HUDEP-2 (cell line): ENCODE results near the gene DAPK1.

ENCODE experiments used
- DNase-seq, 76 experiments: peaks; one replicate each; lab custom pipeline; 2025; ENCODE audit not compliant: unreplicated experiment in 76 of 76; lab: John Stamatoyannopoulos, UW

Gene DAPK1

GRCh38 chr9:87497604-87498045, at the start of gene DAPK1:
Gene DAPK1 (plus strand): TSS chr9:87497867. CDS start chr9:87499078, 1,211 bp downstream.
- DNase-seq = peak in 57 of 76 experiments; percentile 5 to 72 (median 46)

- DNase-seq = no peak
These were observed 46.5 kb upstream of the DAPK1 start for GRCh38 chr9:87451149-87451548.

- no peak for DNase-seq
These were observed 42.3 kb upstream of the DAPK1 start for GRCh38 chr9:87455407-87455806.

- DNase-seq = no peak
These were observed 36.4 kb upstream of the DAPK1 start for GRCh38 chr9:87461256-87461655.

DNA sequence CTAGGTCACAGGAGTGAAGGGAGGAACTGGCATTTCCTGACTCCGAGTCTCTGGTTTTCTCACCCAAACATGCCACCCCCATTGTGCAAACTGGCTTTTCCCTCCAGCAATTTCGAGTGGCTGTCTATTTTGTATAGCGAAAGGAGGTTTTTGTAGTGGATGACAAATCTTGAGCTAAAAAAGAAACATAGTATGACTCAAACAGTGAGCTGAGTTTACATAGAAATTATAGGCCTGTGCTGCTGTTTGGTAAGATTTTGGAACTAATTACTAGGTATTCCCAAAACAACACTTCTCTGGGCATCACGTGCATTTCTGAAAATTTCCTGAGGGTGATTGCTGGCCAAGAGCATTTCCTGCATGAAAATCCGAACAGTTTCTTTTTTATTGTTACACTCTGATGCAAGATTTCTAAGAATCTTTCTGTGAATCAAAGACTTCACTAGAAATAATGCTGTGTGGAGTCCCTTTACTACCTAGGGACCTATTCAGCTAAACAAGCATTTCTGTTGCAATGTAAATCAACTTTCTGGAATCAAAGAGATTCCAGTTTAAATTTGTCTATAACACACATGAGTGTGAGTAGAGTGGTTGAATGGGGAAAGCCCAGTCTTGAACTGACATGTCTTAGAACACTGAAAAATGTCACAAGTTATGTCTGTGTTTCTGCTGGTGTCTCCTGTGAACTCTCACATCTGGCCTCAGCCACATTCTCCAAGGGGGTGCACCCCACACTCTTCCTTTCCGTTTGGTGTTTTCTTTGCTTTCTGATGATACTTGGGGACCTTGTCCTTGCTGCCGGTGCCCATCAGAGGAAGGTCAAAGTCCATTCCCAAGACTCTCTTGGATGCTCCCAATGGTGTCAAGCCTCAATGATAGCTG, 33.3 kb upstream of the DAPK1 start:
- no peak for DNase-seq

DNA sequence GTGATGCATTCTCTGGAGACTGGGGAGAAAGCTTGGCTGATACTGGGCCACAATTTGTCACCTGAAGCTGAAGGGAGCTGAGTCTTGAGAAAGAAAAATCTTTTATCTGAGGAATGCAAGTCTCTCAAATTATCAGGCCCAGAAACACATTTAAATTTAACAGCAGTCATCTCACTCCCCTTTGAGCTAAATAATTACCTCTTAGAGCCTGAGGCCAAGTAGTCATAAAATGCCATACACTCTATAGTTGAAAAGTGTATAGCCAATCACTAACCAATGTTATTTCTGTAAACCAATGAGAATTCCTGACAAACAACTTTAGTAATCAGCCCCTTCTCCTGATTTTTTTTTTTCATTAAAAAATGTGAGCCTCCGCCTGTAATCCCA, 32.7 kb upstream of the DAPK1 start:
- no peak for DNase-seq

DNA sequence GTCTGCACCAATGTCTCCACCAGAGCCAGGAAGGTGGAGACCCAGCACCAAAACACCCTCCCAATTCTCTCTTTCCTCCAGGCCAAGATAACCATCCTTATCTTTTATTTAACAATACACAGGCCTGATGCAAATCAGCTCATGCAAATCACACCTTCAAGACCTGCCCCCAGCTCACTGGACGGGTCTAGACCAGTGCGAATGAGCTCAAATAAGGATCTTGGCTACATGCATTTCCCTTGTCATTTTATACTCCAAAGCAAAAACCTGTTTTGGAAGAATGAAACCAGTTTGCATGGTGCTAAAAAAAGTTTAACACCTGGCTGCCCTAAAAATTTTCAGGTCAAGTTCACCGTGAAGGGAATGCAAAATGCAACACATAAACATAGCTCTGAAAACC, 31.9 kb upstream of the DAPK1 start:
- DNase-seq = no peak

DNA sequence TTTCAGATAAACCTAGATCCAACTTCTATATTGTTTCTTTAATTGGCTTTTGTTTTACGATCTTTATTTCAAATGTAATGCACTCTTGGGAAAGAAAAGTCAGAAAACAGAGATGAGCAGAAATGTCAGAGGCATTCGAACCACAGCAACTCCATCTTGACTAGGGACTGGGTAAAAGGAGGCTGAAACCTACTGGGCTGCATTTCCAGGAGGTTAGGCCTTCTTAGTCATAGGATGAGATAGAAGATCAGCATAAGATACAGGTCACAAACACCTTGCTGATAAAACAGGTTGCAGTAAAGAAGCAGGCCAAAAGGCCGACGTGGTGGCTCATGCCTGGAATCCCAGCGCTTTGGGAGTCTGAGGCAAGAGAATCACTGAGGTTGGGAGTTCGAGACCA, 30.5 kb upstream of the DAPK1 start:
- DNase-seq = no peak

DNA sequence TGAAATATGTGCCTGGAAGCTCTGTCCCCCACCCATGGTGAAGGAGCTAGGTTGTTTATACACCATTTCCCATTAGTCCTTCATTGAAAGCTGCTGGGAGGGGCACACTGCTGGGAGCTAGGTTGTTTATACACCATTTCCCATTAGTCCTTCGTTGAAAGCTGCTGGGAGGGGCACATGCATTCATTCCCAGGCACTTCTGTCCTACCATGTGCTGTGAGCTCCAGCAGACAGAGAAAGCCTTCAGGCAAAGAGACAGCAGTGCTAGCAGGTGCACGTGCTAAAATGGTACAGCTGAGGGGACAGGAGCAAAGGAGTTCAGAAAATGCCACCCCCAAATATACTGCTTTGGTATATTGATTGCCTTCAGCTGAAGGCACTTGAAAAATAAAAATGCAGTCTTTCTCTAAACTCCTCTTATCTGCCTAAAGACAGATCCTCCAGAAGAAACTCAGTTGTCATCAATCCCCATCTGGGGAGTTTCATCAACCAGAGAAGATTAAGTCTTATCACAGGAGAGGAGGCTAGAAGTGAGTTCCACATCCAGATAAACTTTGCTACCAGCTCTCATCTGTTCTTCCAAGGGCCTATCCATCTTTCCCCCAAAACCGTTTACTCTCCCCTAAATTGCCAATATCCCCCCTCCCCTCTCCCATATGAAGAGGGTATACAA, 27.7 kb upstream of the DAPK1 start:
- peak in 31 of 76 experiments; percentile 4 to 64 (median 22) for DNase-seq

- no peak for DNase-seq
These were observed 25.9 kb upstream of the DAPK1 start for GRCh38 chr9:87471746-87472145.

GRCh38 chr9:87475463-87475862, 22.2 kb upstream of the DAPK1 start:
- DNase-seq = no peak

GRCh38 chr9:87478226-87478992, 19.3 kb upstream of the DAPK1 start:
- no peak for DNase-seq

GRCh38 chr9:87479801-87480201, 17.9 kb upstream of the DAPK1 start:
- DNase-seq = peak in 26 of 76 experiments; percentile 1 to 45 (median 24)

GRCh38 chr9:87481890-87482855, 15.5 kb upstream of the DAPK1 start:
- no peak for DNase-seq

DNA sequence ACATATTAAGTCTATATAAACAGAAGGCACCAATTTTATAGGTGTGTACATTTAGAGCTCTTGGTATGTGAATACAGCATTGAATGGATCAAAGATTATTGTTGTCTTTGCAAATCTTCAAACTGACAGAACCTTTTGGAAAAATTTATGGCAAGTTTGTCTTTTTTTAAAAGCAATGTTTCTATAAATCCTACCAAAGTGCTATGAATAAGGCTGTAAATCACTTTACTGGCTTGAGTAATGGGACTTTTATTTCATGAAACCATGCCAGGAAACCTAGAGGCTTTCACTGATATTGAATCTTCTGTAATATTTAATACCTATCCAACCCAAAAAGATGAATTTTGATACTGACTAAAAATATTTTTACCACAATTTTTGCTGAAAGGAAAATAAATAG, 7.4 kb upstream of the DAPK1 start:
- no peak for DNase-seq

GRCh38 chr9:87490907-87491306, 6.8 kb upstream of the DAPK1 start:
- no peak for DNase-seq

GRCh38 chr9:87491523-87491922, 6.1 kb upstream of the DAPK1 start:
- no peak for DNase-seq

- no peak for DNase-seq
These were observed 5.0 kb upstream of the DAPK1 start for GRCh38 chr9:87492642-87493041.

DNA sequence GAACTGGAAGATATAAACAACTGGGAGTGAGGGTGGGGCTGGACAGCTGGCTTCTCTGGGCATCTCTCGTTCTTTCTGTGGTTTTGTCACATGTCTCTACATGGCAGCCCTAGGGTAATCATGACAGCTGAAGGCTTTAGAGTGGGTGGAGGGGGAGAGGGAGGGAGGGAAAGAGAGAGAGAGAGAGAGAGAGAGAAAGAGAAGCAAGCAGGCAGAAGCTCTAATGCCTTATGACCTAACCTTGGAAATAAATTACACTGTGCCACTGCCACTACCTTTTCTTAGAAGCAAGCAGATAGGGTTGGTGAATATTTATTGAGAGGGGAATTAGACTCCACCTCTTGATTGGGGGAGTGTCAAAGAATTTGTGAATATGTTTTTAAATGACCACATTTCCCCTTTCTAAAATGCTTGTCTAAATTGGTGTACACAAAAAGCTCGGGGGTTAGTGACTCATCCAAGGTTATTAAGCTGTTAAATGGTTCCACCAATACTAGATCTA, 2.6 kb upstream of the DAPK1 start:
- peak in 70 of 76 experiments; percentile 10 to 89 (median 59) for DNase-seq

DNA sequence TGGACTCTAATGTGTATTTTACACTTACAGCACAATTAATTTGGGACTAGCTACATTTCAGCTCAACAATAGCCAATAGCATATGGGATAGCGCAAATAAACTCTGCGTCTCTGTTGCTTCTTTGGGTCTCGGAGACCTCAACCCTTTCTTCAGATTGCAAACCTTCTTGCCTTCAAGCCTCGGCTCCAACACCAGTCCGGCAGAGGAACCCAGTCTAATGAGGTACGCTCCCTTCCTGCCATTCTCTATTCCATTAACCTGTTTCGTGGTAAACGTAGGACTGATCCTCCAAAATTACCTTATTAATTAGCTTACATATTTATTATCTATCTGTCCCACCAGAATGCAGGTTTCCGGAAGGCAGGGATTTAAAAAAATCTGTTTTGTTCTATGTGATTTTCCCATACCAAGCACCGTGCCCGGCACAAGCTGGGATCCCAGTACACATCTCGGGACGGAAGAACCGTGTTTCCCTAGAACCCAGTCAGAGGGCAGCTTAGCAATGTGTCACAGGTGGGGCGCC, 525 bp upstream of the DAPK1 start:
- no peak for DNase-seq
